ENCODE measurements around the gene SULT1C3.
"Not testable (repeated sequence)": the region's sequence is repeated elsewhere in the genome, so short reads cannot be mapped to it uniquely, and the experiment has no call there.

SULT1C3 gene

DNA sequence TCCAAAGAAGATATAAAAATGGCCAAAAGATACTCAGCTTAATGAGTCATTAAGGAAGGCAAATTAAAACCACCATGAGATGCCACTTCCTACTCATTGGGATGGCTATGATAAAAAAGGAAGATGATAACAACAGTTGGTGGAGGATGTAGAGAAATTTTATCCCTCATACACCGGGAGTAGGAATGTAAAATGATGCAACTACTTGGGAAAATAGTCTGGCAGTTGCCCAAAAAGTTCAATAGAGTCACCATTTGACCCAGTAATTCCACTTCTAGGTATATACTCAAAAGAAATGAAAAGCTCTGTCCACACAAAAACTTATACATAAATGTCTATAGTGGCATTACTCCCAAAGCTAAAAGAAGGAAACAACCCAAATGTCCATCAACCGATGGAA is 38.9 kb downstream of the SULT1C3 start:
- no peak overlapping the region for H3K4me3 ChIP-seq (replicated peaks; ENCODE audit: insufficient read depth, low read length)
- TF ChIP-seq SPI1 (IDR thresholded peaks at IDR 0.05; ENCODE audit: borderline replicate concordance, low read depth) (no peak), POLR2AphosphoS5 (IDR thresholded peaks at IDR 0.05; ENCODE audit: low read depth) (no peak), GABPA (IDR thresholded peaks at IDR 0.05; ENCODE audit: low read depth) (no peak)
- TF ChIP-seq, protein P1, sequence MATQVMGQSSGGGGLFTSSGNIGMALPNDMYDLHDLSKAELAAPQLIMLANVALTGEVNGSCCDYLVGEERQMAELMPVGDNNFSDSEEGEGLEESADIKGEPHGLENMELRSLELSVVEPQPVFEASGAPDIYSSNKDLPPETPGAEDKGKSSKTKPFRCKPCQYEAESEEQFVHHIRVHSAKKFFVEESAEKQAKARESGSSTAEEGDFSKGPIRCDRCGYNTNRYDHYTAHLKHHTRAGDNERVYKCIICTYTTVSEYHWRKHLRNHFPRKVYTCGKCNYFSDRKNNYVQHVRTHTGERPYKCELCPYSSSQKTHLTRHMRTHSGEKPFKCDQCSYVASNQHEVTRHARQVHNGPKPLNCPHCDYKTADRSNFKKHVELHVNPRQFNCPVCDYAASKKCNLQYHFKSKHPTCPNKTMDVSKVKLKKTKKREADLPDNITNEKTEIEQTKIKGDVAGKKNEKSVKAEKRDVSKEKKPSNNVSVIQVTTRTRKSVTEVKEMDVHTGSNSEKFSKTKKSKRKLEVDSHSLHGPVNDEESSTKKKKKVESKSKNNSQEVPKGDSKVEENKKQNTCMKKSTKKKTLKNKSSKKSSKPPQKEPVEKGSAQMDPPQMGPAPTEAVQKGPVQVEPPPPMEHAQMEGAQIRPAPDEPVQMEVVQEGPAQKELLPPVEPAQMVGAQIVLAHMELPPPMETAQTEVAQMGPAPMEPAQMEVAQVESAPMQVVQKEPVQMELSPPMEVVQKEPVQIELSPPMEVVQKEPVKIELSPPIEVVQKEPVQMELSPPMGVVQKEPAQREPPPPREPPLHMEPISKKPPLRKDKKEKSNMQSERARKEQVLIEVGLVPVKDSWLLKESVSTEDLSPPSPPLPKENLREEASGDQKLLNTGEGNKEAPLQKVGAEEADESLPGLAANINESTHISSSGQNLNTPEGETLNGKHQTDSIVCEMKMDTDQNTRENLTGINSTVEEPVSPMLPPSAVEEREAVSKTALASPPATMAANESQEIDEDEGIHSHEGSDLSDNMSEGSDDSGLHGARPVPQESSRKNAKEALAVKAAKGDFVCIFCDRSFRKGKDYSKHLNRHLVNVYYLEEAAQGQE (IDR thresholded peaks at IDR 0.05; ENCODE audit: insufficient replicate concordance, low read depth) = no peak
- TF ChIP-seq, protein P2, sequence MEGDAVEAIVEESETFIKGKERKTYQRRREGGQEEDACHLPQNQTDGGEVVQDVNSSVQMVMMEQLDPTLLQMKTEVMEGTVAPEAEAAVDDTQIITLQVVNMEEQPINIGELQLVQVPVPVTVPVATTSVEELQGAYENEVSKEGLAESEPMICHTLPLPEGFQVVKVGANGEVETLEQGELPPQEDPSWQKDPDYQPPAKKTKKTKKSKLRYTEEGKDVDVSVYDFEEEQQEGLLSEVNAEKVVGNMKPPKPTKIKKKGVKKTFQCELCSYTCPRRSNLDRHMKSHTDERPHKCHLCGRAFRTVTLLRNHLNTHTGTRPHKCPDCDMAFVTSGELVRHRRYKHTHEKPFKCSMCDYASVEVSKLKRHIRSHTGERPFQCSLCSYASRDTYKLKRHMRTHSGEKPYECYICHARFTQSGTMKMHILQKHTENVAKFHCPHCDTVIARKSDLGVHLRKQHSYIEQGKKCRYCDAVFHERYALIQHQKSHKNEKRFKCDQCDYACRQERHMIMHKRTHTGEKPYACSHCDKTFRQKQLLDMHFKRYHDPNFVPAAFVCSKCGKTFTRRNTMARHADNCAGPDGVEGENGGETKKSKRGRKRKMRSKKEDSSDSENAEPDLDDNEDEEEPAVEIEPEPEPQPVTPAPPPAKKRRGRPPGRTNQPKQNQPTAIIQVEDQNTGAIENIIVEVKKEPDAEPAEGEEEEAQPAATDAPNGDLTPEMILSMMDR (IDR thresholded peaks at IDR 0.05; ENCODE audit: insufficient read depth, low read length) = no peak
- no peak overlapping the region for H3K27ac ChIP-seq (replicated peaks)
- H3K27me3 ChIP-seq (ENCODE audit: insufficient read depth, poor library complexity, severe bottlenecking) = no peaks in the 10 kb centered on the region
- DNase-seq (ENCODE audit: low read depth in 1 of 2, low spot score in 1 of 2) = no peak

DNA sequence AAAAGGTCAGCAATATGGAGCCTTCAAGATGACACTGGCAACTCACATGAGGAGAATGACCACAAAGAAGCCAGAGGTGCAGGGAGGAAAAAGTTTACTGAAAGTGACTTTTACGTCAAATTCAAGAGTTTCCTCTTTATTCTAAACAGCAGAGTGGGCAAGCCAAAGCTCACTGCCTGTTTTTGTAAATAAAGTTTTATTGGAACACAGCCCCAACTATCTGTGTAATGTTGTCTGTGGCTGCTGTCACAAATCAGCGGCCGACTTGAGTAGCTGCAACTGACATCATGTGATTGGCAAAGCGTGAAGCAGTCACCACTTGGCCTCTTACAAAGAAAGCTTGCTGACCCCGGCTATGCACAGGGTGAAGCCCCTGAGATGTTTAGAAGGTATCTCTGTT is 39.7 kb downstream of the SULT1C3 start:
- no peak overlapping the region for H3K4me3 ChIP-seq (replicated peaks; ENCODE audit: insufficient read depth, low read length)
- H3K27me3 ChIP-seq (ENCODE audit: insufficient read depth, poor library complexity, severe bottlenecking) = no peaks in the 10 kb centered on the region
- TF ChIP-seq, protein P1 (IDR thresholded peaks at IDR 0.05; ENCODE audit: insufficient replicate concordance, low read depth) = no peak
- TF ChIP-seq POLR2AphosphoS5 (IDR thresholded peaks at IDR 0.05; ENCODE audit: low read depth) (no peak), GABPA (IDR thresholded peaks at IDR 0.05; ENCODE audit: low read depth) (no peak), SPI1 (IDR thresholded peaks at IDR 0.05; ENCODE audit: borderline replicate concordance, low read depth) (no peak)
- no peak for DNase-seq (ENCODE audit: low read depth in 1 of 2, low spot score in 1 of 2)
- no peak overlapping the region for H3K27ac ChIP-seq (replicated peaks)

GRCh38 chr2:108280466-108280865 is 40.7 kb downstream of the SULT1C3 start:
- Histone ChIP-seq H3K4me3 (replicated peaks; ENCODE audit: insufficient read depth, low read length) (no peak overlapping the region), H3K27ac (replicated peaks) (no peak overlapping the region), H3K27me3 (ENCODE audit: insufficient read depth, poor library complexity, severe bottlenecking) (no peaks in the 10 kb centered on the region)
- TF ChIP-seq, protein P2 (IDR thresholded peaks at IDR 0.05; ENCODE audit: insufficient read depth, low read length) = no peak
- TF ChIP-seq, protein P1 (IDR thresholded peaks at IDR 0.05; ENCODE audit: insufficient replicate concordance, low read depth) = no peak
- TF ChIP-seq POLR2AphosphoS5 (IDR thresholded peaks at IDR 0.05; ENCODE audit: low read depth) (no peak), GABPA (IDR thresholded peaks at IDR 0.05; ENCODE audit: low read depth) (no peak), SPI1 (IDR thresholded peaks at IDR 0.05; ENCODE audit: borderline replicate concordance, low read depth) (no peak)
- no peak for DNase-seq (ENCODE audit: low read depth in 1 of 2, low spot score in 1 of 2)

DNA sequence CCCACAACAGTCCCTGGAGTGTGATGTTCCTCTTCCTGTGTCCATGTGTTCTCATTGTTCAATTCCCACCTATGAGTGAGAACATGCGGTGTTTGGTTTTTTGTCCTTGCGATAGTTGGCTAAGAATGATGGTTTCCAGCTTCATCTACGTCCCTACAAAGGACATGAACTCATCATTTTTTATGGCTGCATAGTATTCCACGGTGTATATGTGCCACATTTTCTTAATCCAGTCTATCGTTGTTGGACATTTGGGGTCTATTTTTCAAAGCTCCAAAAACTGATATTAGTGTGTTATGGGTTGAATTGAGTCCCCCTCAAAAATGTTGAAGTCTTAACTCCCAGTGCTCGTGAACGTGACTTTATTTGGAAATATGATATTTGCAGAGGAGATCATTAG is 44.8 kb downstream of the SULT1C3 start:
- H3K27me3 ChIP-seq (ENCODE audit: insufficient read depth, poor library complexity, severe bottlenecking); H3K27ac ChIP-seq (replicated peaks); DNase-seq (ENCODE audit: low read depth in 1 of 2, low spot score in 1 of 2); H3K4me3 ChIP-seq (replicated peaks; ENCODE audit: insufficient read depth, low read length): not testable (repeated sequence)
